HG03196 (cell line): ENCODE results near the gene ARHGEF10L.

Experiments used
- ATAC-seq: cut with Tn5 transposase; IDR thresholded peaks from one replicate; pipeline ENCODE4 v1.9.1; 2021; ENCODE audit not compliant: unreplicated experiment

Gene ARHGEF10L

GRCh38 chr1:17588048-17588871 is 48.8 kb downstream of the ARHGEF10L start:
- ATAC-seq, result no peak

DNA sequence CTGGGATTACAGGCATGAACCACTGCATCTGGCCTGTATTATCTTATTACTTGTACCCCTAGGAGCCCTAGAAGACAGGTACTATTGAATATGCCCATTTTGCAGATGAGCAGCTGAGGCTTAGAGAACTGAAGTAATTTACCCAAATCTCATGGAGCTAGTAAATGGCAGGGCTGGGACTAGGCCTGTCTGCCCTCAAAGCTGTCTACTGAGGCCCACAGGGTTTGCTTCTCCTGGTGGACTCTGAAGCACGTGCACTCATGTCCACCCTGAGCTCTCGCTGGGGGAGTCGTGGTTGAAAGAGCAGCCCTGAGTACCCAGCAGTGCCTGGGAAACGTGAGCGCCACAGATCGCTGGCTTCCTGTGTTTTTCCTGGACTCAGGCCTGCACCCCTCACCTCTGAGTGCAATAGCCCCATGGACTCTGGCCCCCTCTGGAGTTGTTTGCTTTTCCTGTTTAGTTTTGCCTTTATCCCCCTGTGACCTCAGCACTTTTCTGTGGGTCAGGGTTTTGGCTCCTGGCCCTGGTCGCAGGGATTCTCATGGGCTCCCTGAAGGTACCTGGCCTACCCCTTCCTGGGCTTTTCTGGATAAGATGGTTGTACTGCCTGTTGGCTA is 52.4 kb downstream of the ARHGEF10L start:
- no peak for ATAC-seq

DNA sequence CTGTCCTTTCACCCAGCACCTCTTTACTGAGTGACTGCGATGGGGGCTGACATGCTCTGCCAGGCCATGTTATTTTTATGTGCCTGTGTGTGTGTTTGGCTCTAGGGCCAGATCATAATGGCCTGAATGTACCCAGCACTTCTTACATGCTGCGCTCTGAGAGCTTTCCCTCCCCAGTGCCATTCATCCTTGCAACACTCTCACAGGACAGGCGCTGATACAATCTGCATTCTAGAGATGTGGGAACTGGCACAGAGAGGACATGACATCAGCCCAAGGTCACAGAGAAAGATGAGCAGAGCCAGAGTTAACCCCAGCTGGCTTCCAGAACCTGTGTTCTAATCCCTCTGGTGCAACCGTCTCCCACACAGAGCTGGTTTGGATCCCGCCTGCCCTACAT is 54.5 kb downstream of the ARHGEF10L start:
- ATAC-seq, result no peak

DNA sequence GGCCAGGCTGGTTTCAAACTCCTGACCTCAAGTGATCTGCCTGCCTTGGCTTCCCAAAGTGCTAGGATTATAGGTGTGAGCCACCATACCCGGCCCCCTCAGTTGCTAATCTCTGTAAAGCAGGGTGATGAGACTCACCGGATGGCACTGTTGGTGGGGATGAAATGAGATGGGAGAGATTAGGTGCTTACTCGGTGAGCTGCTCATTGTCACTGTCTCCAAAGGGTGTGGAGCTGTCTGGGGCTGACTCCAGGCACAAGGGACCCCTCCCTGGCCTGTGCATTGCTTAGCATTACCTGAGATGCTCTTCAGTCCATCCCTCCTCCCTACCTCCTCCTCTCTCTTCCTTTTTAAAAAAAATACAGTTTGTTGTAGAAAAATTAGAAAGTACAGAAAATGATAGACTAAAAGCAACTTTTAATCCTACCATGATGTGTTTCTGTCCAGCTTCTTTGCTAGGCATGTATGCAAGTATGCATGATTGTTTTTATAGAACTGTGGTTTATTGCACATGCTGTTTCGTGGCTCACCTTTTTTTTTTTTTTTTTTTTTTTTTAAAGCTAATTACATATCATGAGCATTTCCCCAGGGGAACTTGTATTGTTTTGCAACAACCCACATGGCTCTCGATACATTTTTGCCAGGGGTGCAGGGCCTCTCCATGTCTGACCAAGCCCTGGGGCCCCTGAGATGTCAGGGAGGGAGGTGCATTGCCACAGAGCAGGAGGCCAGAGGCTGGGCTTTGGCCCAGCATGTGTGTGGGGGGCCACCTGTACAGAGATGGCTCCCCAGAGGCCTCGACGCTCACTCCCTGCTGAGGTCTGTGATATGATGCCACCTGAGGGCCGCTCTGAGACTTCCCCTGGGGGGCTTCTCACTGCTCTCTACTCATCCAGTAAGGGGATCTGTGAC is 55.4 kb downstream of the ARHGEF10L start:
- no peak for ATAC-seq

- ATAC-seq, result no peak
Measured at GRCh38 chr1:17595602-17595925, 56.1 kb downstream of the ARHGEF10L start.

DNA sequence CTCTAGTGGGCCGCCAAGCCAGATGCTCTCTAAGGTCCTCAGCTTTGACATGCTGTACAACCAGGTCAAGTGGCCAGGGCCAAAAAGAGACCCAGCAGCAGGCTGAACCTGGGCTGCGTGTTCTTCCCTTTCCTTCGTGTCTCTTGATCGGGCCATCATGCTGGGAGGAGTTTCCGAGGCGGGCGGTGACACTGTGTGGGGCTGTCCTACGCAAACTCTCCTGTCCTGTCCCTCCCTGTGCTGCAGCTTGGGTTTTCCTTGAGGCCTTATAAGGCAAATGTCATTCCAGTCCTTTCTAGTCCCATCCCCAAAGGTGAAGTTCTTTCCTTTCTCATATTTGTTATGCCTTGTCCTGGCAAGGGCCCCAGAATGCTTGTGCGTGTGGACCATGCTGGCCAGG is 56.7 kb downstream of the ARHGEF10L start:
- ATAC-seq, result no peak

DNA sequence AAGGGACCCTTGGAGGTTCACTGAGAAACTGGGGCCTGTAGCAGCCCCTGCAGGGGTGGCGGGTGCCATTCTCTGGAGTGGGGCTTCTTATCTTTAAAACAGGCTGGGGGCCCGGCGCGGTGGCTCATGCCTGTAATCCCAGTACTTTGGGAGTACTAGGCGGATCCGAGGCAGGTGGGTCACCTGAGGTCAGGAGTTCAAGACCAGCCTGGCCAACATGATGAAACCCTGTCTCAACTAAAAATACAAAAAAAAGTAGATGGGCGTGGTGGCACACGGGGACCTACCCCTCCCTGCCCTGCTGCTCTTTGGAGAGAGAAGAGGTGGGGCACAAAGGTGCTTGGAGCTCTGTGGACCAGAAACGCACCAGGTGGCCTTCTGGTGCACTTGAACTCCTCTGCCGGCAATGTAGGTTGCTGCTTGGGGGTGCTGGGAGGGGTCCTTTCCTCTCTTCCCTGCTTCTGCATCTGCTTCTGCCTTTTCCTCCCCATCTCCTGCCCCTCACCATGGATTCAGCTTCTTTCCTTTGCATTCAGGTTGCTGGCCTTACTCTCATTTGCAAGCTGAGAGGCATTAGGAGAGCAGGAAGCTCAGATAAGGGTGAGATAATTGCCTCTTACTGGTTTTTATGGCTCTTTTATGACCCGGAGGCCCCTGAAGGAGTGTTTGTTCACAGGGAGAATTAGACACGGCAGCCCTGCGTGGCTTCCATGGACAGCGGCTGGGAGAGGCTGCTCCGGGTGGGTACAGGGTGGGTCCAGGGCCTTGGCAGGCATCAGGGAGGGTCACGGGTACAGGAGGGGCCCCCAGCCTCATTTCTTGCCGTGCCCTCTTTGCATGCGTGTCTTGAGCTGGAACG is 57.4 kb downstream of the ARHGEF10L start:
- no peak for ATAC-seq

GRCh38 chr1:17597651-17598050 is 58.2 kb downstream of the ARHGEF10L start:
- ATAC-seq, result no peak

DNA sequence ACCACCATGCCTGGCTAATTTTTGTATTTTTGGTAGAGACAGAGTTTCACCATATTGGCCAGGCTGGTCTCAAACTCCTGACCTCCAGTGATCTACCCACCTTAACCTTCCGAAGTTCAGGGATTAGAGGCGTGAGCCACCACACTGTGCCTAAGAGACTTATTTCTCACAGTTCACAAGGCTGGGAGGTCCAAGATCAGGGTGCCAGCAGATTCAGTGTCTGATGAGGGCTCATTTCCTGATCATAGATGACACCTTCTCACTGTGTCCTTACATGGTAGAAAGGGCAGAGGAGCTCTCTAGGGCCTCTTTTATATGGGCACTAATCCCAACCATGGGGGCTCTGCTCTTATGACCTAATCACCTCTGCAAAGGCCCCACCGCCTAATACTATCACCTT is 58.8 kb downstream of the ARHGEF10L start:
- ATAC-seq, result no peak

DNA sequence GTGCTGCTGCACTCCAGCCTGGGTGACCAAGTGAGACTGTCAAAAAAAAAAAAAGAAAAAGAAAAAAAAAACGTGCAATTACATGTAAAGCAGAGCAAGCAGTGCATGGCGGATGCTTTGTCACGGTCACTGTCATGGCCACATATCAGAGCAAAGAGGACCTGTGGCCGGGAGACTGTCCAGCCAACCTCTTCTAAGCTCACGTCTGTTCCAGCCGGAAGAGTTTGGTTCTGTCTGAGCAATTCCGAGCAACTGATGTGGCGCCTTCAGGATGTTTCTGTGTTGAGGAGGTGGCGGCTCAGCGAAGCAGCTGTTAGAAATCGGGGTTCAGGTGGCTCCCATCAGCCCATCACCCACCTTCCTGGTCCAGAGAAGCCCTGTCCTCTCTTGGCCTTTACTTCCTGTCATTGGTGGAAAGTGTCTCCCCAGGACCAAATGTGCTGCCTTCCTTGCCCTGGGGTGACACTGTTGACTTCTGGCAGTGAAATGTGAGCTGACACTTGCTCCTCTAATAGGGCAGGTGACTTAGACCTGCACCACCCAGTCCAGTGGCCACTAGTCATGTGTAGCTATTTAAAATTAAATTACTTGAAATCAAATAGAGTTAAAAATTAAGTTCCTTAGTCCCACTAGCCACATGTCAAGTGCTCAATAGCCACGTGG is 59.9 kb downstream of the ARHGEF10L start:
- no peak for ATAC-seq

DNA sequence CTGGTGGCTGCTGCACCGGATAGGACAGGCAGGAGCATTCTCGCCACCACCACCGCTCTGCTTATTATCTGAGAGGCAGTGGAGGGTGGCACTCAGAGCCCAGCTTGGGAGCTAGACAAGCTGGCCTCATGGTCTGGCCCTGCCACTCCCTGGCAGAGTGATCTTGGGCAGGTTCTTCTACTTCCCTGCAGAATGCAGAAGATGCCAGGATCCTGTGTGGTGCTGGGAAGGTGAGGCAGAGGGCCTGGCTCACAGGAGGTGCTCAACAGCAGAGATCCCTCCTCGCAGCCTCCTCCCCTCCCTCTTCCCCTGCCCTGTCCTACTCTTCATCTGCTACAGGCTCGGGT is 60.4 kb downstream of the ARHGEF10L start:
- no peak for ATAC-seq

DNA sequence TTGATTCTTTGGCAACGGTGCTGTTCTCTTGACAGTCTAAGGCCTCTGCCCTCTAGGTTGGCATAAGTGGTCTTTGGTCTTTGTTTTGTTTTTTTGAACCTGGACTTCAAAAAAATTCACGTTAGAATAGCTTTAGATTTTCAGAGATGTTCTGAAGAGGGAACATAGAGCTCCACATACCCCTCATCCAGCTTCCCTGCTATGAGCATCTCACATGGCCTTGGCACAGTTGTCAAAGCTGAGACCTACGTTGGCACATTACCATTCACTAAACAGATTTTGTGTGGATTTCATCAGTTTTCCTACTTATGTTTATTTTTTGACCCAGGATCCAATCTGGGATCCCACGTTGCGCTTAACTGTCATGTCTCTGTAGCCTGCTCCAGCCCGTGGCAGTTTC is 60.8 kb downstream of the ARHGEF10L start:
- no peak for ATAC-seq

DNA sequence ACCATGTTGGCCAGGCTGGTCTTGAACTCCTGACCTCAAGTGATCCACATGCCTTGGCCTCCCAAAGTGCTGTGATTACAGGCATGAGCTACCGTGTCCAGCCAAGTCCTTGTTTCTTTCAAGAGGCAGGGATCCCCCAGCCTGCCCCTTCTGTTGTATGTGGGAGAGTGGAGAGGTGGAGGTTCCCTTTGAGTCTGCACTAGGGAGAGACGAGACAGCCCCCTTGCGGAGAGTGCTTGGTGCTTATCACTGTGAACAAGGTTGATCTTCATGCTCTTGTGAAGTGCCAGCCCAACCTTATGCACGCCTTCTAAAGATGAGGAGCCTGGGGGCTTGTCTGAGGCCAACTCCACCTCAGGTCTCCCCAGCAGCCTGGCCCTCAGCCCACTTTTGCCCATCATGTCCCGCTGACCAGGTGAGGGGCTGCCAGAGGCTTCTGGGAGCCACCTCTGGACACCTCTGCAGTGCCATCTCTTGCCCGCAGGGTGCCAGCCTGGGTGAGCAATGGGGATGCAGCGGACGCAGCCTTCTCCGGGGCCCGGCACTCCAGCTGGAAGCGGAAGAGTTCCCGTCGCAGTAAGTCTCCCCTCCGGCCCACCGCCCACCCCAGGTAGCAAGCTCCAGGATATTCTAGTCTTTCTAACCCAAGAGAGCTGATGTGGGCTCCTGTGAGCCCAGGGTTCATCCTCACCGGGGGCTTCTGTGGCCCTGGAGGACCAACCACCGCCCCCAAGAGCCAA is 62.3 kb downstream of the ARHGEF10L start:
- no peak for ATAC-seq

DNA sequence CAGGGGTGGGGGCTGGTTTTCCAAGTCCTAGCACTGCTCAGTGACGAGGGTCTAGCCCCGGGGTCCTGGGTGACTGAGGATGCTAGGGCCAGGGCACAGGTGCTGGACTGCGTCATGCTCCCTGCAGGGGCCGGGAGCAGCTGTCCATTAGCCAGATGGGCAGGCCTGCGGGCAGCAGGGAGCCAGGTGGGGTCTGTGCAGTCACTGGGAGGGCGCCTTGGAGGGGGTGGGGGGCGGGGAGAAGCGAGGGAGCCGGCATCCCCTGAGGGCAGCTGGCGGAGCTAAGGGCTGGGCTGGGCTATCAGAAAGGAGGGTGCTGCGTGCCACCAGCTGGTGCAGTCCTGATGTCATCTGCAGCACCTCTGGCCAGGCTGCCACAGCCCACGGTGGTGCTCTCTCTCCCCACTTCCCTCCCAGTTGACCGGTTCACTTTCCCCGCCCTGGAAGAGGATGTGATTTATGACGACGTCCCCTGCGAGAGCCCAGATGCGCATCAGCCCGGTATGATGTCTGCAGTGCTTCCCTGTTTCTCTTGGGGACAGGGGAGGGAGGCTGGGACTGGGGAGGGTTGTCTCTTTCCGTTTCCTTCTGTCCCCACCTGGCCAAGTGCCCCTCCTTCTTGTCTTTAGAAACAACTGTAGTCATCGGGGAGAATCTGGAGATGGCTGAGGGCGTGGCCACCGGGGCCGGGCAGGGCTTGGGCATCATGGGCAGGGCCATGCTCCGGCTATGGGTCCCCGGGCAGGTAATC is 63.8 kb downstream of the ARHGEF10L start:
- no peak for ATAC-seq

DNA sequence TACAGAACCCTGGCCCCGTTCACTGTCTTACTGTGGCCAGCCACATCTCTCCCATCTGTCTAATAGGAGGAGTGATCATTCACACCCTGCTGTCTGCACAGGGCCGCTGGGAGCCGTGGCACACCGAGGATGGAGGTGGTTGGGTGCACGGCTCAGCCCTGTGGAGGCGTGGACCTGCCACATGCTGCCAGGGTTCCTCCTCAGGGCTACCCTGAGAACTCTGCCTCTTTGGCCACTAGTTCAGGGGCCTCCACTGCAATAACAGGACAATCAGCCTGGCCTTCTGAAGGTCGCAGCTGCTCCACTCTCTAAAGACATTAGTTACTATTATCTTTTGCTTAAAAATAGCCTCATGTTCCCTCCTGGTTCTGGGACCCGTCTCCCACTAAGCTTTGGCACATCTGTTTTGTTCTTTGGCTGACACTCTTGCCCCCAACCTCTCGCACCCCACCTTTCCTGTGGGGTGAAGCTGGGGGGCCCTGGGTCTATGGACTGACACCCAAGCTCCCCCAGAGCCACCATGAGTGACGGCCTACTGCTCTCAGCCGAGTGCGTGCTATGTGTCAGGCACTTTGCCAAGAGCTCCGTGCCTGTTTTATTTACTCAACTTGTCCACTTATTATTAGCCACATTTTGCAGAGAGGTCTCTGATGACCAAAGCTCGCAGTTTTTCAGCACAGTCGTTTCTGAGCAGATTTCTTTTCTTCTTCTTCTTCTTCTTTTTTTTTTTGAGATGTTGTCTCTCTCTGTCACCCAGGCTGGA is 66.3 kb downstream of the ARHGEF10L start:
- no peak for ATAC-seq

DNA sequence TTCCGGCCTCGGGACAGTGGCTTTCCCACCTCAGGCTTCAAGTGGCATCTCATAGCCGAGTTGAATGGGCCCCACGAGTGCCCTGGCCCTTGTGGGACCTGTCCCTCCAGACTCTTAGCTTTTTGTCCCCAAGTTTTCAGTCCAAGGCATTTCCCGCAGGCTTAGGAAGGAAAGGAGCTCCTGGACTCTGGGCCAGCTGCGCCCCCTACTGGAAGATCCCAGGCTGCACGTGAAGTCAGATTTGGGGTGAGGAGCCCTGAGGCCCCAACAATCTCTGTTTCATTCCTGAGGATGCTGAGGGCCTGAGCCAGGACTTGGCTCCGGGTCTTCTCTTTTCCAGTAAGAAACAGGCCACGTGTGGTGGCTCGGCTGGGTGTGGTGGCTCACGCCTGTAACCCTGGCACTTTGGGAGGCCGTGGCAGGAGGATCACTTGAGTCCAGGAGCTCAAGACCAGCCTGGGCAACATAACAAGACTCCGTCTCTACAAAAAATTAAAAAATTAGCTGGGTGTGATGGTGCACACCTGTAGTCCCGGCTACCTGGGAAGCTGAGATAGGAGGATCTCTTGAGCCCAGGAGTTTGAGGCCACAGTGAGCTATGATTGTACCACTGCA is 67.4 kb downstream of the ARHGEF10L start:
- ATAC-seq, result no peak

DNA sequence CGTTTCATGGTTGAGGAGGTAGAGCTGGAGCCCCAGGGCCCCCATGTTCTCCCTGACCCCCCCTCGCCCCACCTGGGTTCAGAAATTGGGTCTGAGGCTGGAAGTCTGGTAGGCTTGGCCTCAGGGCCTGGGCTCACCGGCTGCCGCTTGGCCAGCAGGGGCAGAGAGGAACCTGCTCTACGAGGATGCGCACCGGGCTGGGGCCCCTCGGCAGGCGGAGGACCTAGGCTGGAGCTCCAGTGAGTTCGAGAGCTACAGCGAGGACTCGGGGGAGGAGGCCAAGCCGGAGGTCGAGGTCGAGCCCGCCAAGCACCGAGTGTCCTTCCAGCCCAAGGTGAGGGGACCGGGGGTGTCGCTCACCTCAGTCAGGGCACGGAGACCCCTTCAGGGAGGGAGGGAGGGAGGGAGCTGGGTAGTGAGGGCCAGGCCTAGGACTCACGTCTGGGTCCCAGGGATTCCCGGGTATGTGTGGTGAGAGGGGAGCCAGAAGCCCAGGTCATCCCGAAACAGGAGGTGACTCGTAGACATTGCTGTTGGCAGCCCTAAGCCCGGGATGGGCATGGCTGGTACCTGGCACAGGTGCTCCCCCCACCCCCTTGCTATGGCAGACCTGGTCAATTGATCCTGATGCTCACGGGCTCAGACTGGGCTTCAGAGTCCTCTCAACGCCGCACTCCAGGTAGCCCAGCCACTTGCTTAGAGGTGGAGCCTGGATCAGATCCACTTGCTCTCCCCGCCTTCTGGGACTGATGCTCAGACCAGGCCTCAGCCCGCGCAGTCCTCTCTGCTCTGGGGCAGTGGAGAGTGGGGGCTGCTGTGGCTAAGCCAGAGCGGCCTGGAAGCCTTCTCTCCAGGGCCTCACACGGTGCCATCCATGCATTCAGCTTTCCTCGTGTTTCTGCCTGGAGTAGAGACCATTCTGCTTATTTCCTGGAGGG is 68.4 kb downstream of the ARHGEF10L start:
- no peak for ATAC-seq
